PFSK-1 (cell line): ENCODE results near the gene AK2.

Experiments
- FOXP2 ChIP-seq: optimal IDR thresholded peaks from 2 replicates; pipeline ENCODE3; 2011; ENCODE audit warnings: borderline replicate concordance, control low read depth, inconsistent platforms; ENCODE audit not compliant: insufficient read depth; ENCODE audit errors: extremely low read length, extremely low read depth
- POLR2AphosphoS5 ChIP-seq: IDR thresholded peaks from 2 replicates; pipeline ENCODE4 v1.6.1; 2012; ENCODE audit warnings: low read depth, mild to moderate bottlenecking, control low read depth, low read length, moderate library complexity
- REST ChIP-seq, 2 experiments: IDR thresholded peaks; 2 replicates each; pipeline versions ENCODE4 v1.6.1 to v1.8.0; 2011 to 2012; ENCODE audit warnings: low read depth in 2 of 2, low read length in 2 of 2, control low read depth in 1 of 2, inconsistent platforms in 1 of 2, mild to moderate bottlenecking in 1 of 2, moderate library complexity in 1 of 2; ENCODE audit not compliant: insufficient read depth in 1 of 2
- SIN3A ChIP-seq: IDR thresholded peaks from 2 replicates; pipeline ENCODE4 v1.6.1; 2012; ENCODE audit warnings: mild to moderate bottlenecking, low read length, moderate library complexity, borderline replicate concordance; ENCODE audit not compliant: insufficient read depth
- TAF1 ChIP-seq: IDR thresholded peaks from 2 replicates; pipeline ENCODE4 v1.6.1; 2012; ENCODE audit warnings: low read length, control low read depth, borderline replicate concordance; ENCODE audit not compliant: insufficient read depth

Gene AK2

GRCh38 chr1:32972814-32973428 is 63.8 kb downstream of the AK2 start:
- TF ChIP-seq FOXP2 = no peak
- no peak for TF ChIP-seq POLR2AphosphoS5
- no peak for TF ChIP-seq REST (IDR thresholded peaks at IDR 0.05; ENCODE audit: insufficient read depth in 1 of 2, low read depth in 2 of 2, low read length in 2 of 2)
- no peak for TF ChIP-seq TAF1
- no peak for TF ChIP-seq SIN3A

GRCh38 chr1:32971576-32971975 is 65.1 kb downstream of the AK2 start:
- no peak for TF ChIP-seq TAF1
- TF ChIP-seq SIN3A = no peak
- no peak for TF ChIP-seq POLR2AphosphoS5
- TF ChIP-seq REST (IDR thresholded peaks at IDR 0.05; ENCODE audit: insufficient read depth in 1 of 2, low read depth in 2 of 2, low read length in 2 of 2) = no peak
- no peak for TF ChIP-seq FOXP2

GRCh38 chr1:32971156-32971555 is 65.5 kb downstream of the AK2 start:
- no peak for TF ChIP-seq FOXP2
- TF ChIP-seq TAF1 = no peak
- TF ChIP-seq REST (IDR thresholded peaks at IDR 0.05; ENCODE audit: insufficient read depth in 1 of 2, low read depth in 2 of 2, low read length in 2 of 2) = no peak
- no peak for TF ChIP-seq POLR2AphosphoS5
- TF ChIP-seq SIN3A = no peak

- no peak for TF ChIP-seq SIN3A
- no peak for TF ChIP-seq FOXP2
- TF ChIP-seq TAF1 = no peak
- TF ChIP-seq REST (IDR thresholded peaks at IDR 0.05; ENCODE audit: insufficient read depth in 1 of 2, low read depth in 2 of 2, low read length in 2 of 2) = no peak
- TF ChIP-seq POLR2AphosphoS5 = no peak
Measured at GRCh38 chr1:32969566-32969965, 67.1 kb downstream of the AK2 start.
